OCI-LY7 (cell line): ENCODE results near the gene THPO. TPM values are rescaled to one million over a fixed set of nuclear protein-coding genes. Genes with fewer than 3 reads are reported as not detected.

Source experiments
- BruUV-seq: library from RNA; stranded (reverse); fragments of 400-500 nt; replicated peaks from 2 replicates; lab custom pipeline; 2021; lab: Mats Ljungman, UMichigan
- CTCF ChIA-PET: fragments of 300-600 bp; sonication (Branson Sonifier 250); formaldehyde crosslinking; loops from one replicate; lab custom pipeline; 2022; ENCODE audit warnings: antibody characterized with exemption; ENCODE audit not compliant: unreplicated experiment; lab: Charles Lee
- POLR2A ChIA-PET: fragments of 300-600 bp; sonication (Branson Sonifier 250); formaldehyde crosslinking; loops from one replicate; lab custom pipeline; 2022; ENCODE audit warnings: antibody characterized with exemption; lab: Charles Lee
- DNase-seq: peaks from one replicate; pipeline ENCODE4 v3.0.0-alpha.2; 2015; ENCODE audit warnings: low spot score
- H2AFZ ChIP-seq: fragments of 200-600 bp; sonication (generic), shearing (Covaris generic); 2 replicates; pipeline ENCODE4 v1.6.1; 2014; ENCODE audit warnings: mild to moderate bottlenecking, antibody characterized with exemption, low read length, moderate library complexity
- H3K27ac ChIP-seq: fragments of 200-600 bp; sonication (generic); 2 replicates; pipeline ENCODE4 v1.5.1; 2014; ENCODE audit warnings: mixed run types, low read depth, mild to moderate bottlenecking, moderate library complexity, low read length, inconsistent platforms; ENCODE audit not compliant: poor library complexity, severe bottlenecking
- H3K36me3 ChIP-seq: fragments of 200-600 bp; sonication (generic); 2 replicates; pipeline ENCODE4 v1.6.1; 2014; ENCODE audit warnings: mild to moderate bottlenecking, antibody characterized with exemption, low read length, moderate library complexity, mixed read lengths; ENCODE audit not compliant: insufficient read depth
- H3K4me1 ChIP-seq: fragments of 200-600 bp; sonication (generic); 2 replicates; pipeline ENCODE4 v1.5.1; 2014; ENCODE audit warnings: mild to moderate bottlenecking, low read length; ENCODE audit not compliant: insufficient read depth, poor library complexity, severe bottlenecking
- H3K4me2 ChIP-seq: fragments of 200-600 bp; sonication (generic); 2 replicates; pipeline ENCODE4 v1.6.1; 2014; ENCODE audit warnings: mild to moderate bottlenecking, low read length
- H3K4me3 ChIP-seq: fragments of 200-600 bp; sonication (generic); 2 replicates; pipeline ENCODE4 v1.5.1; 2014; ENCODE audit warnings: mild to moderate bottlenecking, low read depth, low read length; ENCODE audit not compliant: poor library complexity, severe bottlenecking
- H3K79me2 ChIP-seq: fragments of 200-600 bp; sonication (generic); 2 replicates; pipeline ENCODE4 v1.6.1; 2016; ENCODE audit warnings: low read depth, mild to moderate bottlenecking, low read length, moderate library complexity, mixed read lengths; ENCODE audit not compliant: insufficient read depth
- H3K9me2 ChIP-seq: fragments of 200-600 bp; sonication (generic); 2 replicates; pipeline ENCODE4 v1.6.1; 2016; ENCODE audit warnings: mild to moderate bottlenecking, low read length, mixed read lengths; ENCODE audit not compliant: insufficient read depth
- H3K9me3 ChIP-seq: fragments of 200-600 bp; sonication (generic); 2 replicates; pipeline ENCODE4 v1.6.1; 2014; ENCODE audit warnings: mild to moderate bottlenecking, mixed run types, low read length, mixed read lengths
- H4K20me1 ChIP-seq: fragments of 200-600 bp; sonication (generic); 2 replicates; pipeline ENCODE4 v1.6.1; 2014; ENCODE audit warnings: mild to moderate bottlenecking, antibody characterized with exemption, low read length, moderate library complexity, mixed read lengths; ENCODE audit not compliant: insufficient read depth
- EZH2phosphoT487 ChIP-seq: fragments of 200-600 bp; sonication (generic); IDR thresholded peaks from 2 replicates; pipeline ENCODE4 v1.6.1; 2018; ENCODE audit warnings: low read depth, borderline replicate concordance, mild to moderate bottlenecking, mixed run types, antibody characterized with exemption, low read length, moderate library complexity, mixed read lengths
- intact Hi-C: fragments of 100-400 bp; cut with micrococcal nuclease; formaldehyde crosslinking; loops from one replicate; pipeline ENCODE4 v1.10.0; 2022; ENCODE audit not compliant: unreplicated experiment
- total RNA-seq, 2 experiments: library from RNA; depleted of rRNA in 1 of 2; stranded (reverse); fragments of >200 nt in 1 of 2; shearing (Covaris generic) in 1 of 2; gene quantifications; 2 replicates each; pipeline ENCODE4 v1.2.3, GENCODE V29; 2014 to 2022
- TF ChIP-seq, protein P1 (sequence below): fragments of 200-600 bp; sonication (generic); conservative IDR thresholded peaks from 2 replicates; pipeline ENCODE4 v1.5.1; 2014; ENCODE audit warnings: mild to moderate bottlenecking, antibody characterized with exemption, low read length, moderate library complexity, mixed read lengths

THPO gene
- total RNA-seq, 2 experiments from 2014 or later: not detected

DNA sequence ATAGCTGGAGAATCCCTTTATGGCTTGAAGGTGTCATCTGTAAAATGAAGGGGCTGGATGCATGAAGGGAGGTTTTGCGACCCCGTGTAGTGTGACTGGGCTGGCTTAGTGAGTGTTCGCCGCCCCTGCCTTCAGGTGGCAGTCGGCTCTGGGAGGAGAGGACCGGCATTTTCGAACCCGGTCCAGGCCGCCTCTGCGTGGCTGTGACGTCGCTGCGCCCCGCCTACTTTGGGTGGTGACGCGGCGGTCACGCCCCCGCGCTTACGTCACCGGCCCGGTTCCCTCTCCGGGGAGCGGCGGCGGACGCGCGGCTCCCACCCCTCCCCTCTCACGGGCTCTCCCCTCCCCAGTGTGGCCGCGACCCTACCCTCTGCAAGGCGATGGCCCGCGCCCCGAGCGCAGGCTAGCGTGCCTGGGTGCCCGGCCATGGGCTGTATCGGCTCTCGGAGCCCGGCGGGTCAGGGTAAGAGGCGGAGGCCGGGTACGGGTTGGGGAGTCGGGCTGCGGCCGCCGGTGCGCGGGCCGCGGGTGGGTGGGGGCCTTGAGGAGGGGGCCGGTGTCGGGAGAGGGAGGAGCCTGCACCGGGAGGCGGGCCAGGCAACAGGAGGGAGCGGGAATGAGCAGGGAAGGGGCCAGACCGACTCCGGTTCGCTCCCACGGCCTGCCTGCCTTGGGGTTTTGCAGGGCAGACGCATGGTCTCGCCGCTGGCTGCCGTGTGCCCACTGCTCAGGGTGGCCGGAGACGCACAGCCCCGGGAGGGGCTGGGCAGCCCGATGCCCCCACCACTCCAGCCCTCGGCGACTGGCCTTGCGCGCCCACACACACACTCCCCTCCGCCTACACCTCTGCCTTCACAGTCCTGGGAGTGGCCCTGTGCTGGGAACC, 42.1 kb downstream of the THPO start:
- no TSS peak for BruUV-seq
- Histone ChIP-seq H3K27ac (peak overlapping the region; percentile 1), H3K9me3 (no peaks in the 10 kb centered on the region), H3K79me2 (no peaks in the 10 kb centered on the region), H3K36me3 (peaks cover 48% of the 10 kb centered on the region), H4K20me1 (peaks cover 4% of the 10 kb centered on the region; the same call in 1 of the 2 replicates), H2AFZ (no peak overlapping the region), H3K4me3 (peak overlapping the region; percentile 64), H3K4me1 (peaks cover 8% of the 10 kb centered on the region), H3K4me2 (peak overlapping the region; percentile 73), H3K9me2 (no peaks in the 10 kb centered on the region)
- ChIA-PET POLR2A (no interaction called here), CTCF (no interaction called here)
- intact Hi-C loops: no loop called here
- TF ChIP-seq EZH2phosphoT487: no peak
- TF ChIP-seq, protein P1, sequence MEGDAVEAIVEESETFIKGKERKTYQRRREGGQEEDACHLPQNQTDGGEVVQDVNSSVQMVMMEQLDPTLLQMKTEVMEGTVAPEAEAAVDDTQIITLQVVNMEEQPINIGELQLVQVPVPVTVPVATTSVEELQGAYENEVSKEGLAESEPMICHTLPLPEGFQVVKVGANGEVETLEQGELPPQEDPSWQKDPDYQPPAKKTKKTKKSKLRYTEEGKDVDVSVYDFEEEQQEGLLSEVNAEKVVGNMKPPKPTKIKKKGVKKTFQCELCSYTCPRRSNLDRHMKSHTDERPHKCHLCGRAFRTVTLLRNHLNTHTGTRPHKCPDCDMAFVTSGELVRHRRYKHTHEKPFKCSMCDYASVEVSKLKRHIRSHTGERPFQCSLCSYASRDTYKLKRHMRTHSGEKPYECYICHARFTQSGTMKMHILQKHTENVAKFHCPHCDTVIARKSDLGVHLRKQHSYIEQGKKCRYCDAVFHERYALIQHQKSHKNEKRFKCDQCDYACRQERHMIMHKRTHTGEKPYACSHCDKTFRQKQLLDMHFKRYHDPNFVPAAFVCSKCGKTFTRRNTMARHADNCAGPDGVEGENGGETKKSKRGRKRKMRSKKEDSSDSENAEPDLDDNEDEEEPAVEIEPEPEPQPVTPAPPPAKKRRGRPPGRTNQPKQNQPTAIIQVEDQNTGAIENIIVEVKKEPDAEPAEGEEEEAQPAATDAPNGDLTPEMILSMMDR: no peak
- DNase-seq: peak; percentile 78

DNA sequence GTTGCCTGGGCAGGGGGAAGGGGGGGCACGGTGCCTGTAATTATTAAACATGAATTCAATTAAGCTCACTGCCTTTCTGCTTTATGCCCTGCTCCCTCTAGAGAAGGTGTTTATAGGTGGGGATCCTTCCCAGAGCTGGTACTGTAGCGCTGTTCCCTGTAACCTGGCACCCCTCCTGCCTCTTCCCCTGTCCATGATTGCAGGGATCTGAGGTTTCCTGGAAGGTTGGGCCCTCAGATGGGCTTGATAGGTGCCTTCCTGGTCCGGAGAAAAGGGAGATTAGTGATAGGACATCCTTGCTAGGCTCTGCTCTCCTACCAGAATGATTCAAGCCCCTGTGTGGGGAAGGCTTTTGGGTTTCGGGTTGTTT, 42.7 kb downstream of the THPO start:
- peak overlapping the region; percentile 73 for H3K4me2 ChIP-seq
- POLR2A ChIA-PET: no interaction called here
- no peaks in the 10 kb centered on the region for H3K79me2 ChIP-seq
- H3K27ac ChIP-seq: peak overlapping the region; percentile 1
- DNase-seq: no peak
- TF ChIP-seq, protein P1: no peak
- no peak overlapping the region for H2AFZ ChIP-seq
- intact Hi-C loops: no loop called here
- peak overlapping the region; percentile 64 for H3K4me3 ChIP-seq
- peaks cover 52% of the 10 kb centered on the region for H3K36me3 ChIP-seq
- H3K9me2 ChIP-seq: no peaks in the 10 kb centered on the region
- peaks cover 4% of the 10 kb centered on the region; the same call in 1 of the 2 replicates for H4K20me1 ChIP-seq
- no peaks in the 10 kb centered on the region for H3K9me3 ChIP-seq
- peaks cover 8% of the 10 kb centered on the region for H3K4me1 ChIP-seq
- CTCF ChIA-PET: no interaction called here
- no TSS peak for BruUV-seq
